RWPE2 (cell line): Measurements from ENCODE around the gene UNC5CL.
"Not testable (repeated sequence)": the region's sequence is repeated elsewhere in the genome, so short reads cannot be mapped to it uniquely, and the experiment has no call there.

Source experiments
- ATAC-seq: fragments of 200-7000 bp; cut with Tn5 transposase; 3 replicates; pipeline ENCODE4 v1.9.1; 2021; ENCODE audit warnings: low read depth
- DNase-seq: peaks from one replicate; pipeline ENCODE4 v3.0.0-alpha.2; 2020; ENCODE audit warnings: low spot score
- H3K27ac ChIP-seq: fragments of 450-650 bp; 2 replicates; pipeline ENCODE4 v1.5.1; 2017; ENCODE audit warnings: mild to moderate bottlenecking; ENCODE audit not compliant: poor library complexity, severe bottlenecking
- H3K27me3 ChIP-seq: fragments of 250-450 bp; sonication (Bioruptor Pico); 2 replicates; pipeline ENCODE4 v1.5.1; 2021; ENCODE audit warnings: mild to moderate bottlenecking, moderate library complexity; ENCODE audit not compliant: insufficient read depth, poor library complexity, severe bottlenecking
- H3K36me3 ChIP-seq: fragments of 250-450 bp; sonication (Bioruptor Pico); 2 replicates; pipeline ENCODE4 v1.5.1; 2020; ENCODE audit warnings: low read depth, mild to moderate bottlenecking, moderate library complexity
- H3K4me1 ChIP-seq: fragments of 250-450 bp; sonication (Bioruptor Pico); 2 replicates; pipeline ENCODE4 v1.5.1; 2021; ENCODE audit warnings: mild to moderate bottlenecking, moderate library complexity; ENCODE audit not compliant: insufficient read depth, poor library complexity, severe bottlenecking
- H3K4me3 ChIP-seq: fragments of 250-450 bp; sonication (Bioruptor Pico); 2 replicates; pipeline ENCODE4 v1.5.1; 2021; ENCODE audit warnings: mild to moderate bottlenecking, moderate library complexity; ENCODE audit not compliant: severe bottlenecking
- H3K9me3 ChIP-seq: fragments of 250-450 bp; sonication (Bioruptor Pico); 2 replicates; pipeline ENCODE4 v1.5.1; 2021; ENCODE audit warnings: mild to moderate bottlenecking, moderate library complexity; ENCODE audit not compliant: severe bottlenecking
- TF ChIP-seq, protein P1 (sequence below): fragments of 450-650 bp; IDR thresholded peaks from one replicate; pipeline ENCODE4 v1.5.1; 2017; ENCODE audit warnings: mild to moderate bottlenecking, moderate library complexity; ENCODE audit not compliant: poor library complexity, severe bottlenecking

The UNC5CL gene

DNA sequence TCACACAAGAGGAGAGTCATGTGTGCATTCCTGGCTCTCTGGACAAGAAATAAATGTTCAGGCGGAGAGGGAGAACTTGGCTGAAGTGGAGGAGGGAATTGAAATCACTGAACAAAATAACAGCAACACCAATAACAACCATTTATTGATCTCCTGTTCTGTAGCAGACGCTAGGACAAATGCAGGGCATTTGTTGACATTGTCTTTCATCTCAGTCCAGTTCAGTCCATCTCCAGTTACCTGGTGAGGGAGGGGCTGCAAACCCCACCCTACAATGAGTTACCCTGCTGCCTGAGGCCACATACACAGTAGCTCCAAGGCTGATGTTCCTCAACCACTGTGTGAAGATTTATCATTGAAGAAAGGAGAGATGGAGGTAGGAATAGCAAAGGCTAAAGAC lies 27.3 kb downstream of the UNC5CL start:
- Histone ChIP-seq H3K9me3 (no peaks in the 10 kb centered on the region), H3K4me1 (no peaks in the 10 kb centered on the region), H3K36me3 (no peaks in the 10 kb centered on the region), H3K4me3 (no peak overlapping the region), H3K27ac (no peak overlapping the region), H3K27me3 (no peaks in the 10 kb centered on the region)
- DNase-seq (no peak), ATAC-seq (no peak)
- TF ChIP-seq, protein P1, sequence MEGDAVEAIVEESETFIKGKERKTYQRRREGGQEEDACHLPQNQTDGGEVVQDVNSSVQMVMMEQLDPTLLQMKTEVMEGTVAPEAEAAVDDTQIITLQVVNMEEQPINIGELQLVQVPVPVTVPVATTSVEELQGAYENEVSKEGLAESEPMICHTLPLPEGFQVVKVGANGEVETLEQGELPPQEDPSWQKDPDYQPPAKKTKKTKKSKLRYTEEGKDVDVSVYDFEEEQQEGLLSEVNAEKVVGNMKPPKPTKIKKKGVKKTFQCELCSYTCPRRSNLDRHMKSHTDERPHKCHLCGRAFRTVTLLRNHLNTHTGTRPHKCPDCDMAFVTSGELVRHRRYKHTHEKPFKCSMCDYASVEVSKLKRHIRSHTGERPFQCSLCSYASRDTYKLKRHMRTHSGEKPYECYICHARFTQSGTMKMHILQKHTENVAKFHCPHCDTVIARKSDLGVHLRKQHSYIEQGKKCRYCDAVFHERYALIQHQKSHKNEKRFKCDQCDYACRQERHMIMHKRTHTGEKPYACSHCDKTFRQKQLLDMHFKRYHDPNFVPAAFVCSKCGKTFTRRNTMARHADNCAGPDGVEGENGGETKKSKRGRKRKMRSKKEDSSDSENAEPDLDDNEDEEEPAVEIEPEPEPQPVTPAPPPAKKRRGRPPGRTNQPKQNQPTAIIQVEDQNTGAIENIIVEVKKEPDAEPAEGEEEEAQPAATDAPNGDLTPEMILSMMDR, result no peak

DNA sequence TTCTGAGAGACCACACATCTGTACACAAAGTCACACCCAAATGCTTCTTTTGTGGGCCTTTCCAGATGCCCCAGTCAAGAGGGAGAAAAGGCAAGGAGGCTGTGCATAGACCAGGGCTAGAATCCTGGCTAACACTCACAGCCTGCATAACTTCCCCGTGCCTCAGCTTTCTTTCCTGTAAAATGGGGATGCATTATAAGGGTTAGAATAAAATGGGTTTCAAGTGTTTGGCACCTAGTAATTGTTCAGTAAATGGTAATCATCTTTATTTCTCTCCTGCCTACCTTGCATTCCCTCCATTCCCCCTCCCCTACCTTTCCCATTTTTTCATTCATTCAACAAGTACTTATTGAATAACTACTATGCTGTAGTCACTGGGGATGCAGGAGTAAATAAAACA lies 29.4 kb downstream of the UNC5CL start:
- Histone ChIP-seq H3K9me3 (no peaks in the 10 kb centered on the region), H3K4me1 (no peaks in the 10 kb centered on the region), H3K36me3 (no peaks in the 10 kb centered on the region), H3K4me3 (no peak overlapping the region), H3K27ac (no peak overlapping the region), H3K27me3 (no peaks in the 10 kb centered on the region)
- ATAC-seq (no peak), DNase-seq (no peak)
- TF ChIP-seq, protein P1, result no peak

DNA sequence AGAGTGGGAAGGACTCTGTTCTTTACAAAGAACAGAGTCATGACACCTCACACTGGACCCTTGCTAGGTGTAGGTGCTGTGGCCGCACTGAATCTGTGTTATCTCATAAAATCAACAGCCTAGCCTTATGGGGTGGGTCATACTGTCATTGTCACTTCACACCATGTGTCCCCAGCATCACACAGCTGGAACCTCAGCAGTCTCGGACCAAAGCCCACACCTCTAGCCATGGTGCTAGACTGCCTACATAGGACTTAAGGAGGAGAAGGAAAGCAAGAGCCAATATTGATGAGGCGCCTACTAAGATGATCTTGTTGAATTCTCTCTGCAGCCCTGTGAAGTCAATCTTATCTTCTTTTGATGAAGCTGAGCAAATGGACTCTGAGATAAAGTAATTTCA lies 31.0 kb downstream of the UNC5CL start:
- Histone ChIP-seq H3K27ac (no peak overlapping the region), H3K4me1 (no peaks in the 10 kb centered on the region), H3K4me3 (no peak overlapping the region), H3K9me3 (no peaks in the 10 kb centered on the region), H3K27me3 (no peaks in the 10 kb centered on the region), H3K36me3 (no peaks in the 10 kb centered on the region)
- TF ChIP-seq, protein P1, result no peak
- DNase-seq (no peak), ATAC-seq (no peak)

DNA sequence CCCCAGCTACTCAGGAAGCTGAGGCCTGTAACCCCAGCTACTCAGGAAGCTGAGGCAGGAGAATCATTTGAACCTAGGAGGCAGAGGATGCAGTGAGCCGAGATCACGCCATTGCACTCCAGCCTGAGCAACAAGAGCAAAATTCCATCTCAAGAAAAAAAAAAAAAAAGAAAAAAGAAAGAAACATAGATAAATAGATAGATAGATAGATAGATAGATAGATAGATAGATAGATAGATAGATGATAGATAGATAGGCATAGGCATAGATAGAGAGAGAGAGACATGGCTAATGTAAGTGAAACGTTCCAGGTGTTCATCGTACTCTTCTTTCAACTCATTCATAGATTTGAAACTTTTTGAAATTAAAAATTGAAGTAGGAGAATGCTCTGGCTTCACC lies 32.0 kb downstream of the UNC5CL start:
- H3K27ac ChIP-seq, H3K27me3 ChIP-seq, ATAC-seq, H3K4me3 ChIP-seq, H3K36me3 ChIP-seq, H3K9me3 ChIP-seq, H3K4me1 ChIP-seq, DNase-seq: not testable (repeated sequence)

DNA sequence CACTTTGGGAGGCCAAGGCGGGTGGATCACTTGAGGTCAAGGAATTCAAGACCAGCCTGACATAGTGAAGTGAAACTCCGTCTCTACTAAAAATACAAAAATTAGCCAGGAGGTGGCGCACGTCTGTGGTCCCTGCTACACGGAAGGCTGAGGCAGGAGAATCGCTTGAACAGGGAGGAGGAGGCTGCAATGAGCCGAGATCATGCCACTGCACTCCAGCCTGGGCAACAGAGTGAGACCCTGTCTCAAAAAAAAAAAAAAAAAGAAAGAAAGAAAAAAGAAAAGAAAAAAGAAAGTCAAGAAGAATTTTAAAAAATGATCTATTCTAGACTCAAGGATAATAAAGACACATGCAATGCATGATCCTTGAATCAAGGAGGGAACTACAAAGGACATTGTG lies 32.8 kb downstream of the UNC5CL start:
- H3K9me3 ChIP-seq, H3K36me3 ChIP-seq, H3K27me3 ChIP-seq, H3K4me1 ChIP-seq, H3K4me3 ChIP-seq, H3K27ac ChIP-seq, DNase-seq: not testable (repeated sequence)
- TF ChIP-seq, protein P1, result peak; percentile 85
- ATAC-seq, result peak; percentile 56; the same call in 2 of the 3 replicates

DNA sequence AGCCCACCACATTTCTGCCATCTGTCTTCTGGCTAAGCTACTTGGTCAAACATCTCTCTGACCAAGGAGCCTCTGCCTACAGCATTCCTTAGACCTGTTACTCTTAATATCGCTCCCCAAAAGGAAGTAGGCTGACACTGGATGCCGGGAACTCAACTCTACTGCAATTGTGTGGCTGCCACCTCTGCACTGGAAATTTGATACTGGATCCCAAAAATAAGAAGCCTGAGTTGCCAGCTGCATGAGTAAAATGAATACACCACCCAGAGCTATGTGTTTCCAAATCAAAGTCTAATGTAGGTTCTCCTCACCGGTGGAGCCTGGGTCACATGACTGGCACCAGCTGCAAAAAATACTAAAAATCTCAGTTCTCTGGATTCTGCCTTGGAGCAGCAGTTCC lies 36.9 kb downstream of the UNC5CL start:
- no peaks in the 10 kb centered on the region for H3K9me3 ChIP-seq

More for the DNA sequence above, 36.9 kb downstream of the UNC5CL start:
- TF ChIP-seq, protein P1, result no peak
- ATAC-seq (no peak), DNase-seq (no peak)
- H3K27me3 ChIP-seq, result no peaks in the 10 kb centered on the region
- peaks cover 8% of the 10 kb centered on the region for H3K4me1 ChIP-seq
- no peaks in the 10 kb centered on the region for H3K36me3 ChIP-seq
- H3K27ac ChIP-seq, result no peak overlapping the region
- no peak overlapping the region for H3K4me3 ChIP-seq
